Esophagus squamous epithelium (tissue), 4 donors: Measurements from ENCODE around the gene EPB41L2.

ENCODE experiments used
- POLR2A ChIP-seq, 4 donors: fragments of 450-650 bp; IDR thresholded peaks; one replicate each; pipeline ENCODE4 v1.6.1; 2017; ENCODE audit warnings: antibody characterized with exemption in 4 of 4, mild to moderate bottlenecking in 4 of 4, moderate library complexity in 3 of 4
- TF ChIP-seq, protein P1 (sequence below), 6 experiments: fragments of 450-650 bp in 4 of 6; fragments of 200-600 bp in 2 of 6; sonication (generic) in 2 of 6; IDR thresholded peaks; one replicate each; pipeline ENCODE4 v1.5.1; 2016 to 2019; ENCODE audit warnings: antibody characterized with exemption in 6 of 6, mild to moderate bottlenecking in 4 of 6, moderate library complexity in 4 of 6

DNA sequence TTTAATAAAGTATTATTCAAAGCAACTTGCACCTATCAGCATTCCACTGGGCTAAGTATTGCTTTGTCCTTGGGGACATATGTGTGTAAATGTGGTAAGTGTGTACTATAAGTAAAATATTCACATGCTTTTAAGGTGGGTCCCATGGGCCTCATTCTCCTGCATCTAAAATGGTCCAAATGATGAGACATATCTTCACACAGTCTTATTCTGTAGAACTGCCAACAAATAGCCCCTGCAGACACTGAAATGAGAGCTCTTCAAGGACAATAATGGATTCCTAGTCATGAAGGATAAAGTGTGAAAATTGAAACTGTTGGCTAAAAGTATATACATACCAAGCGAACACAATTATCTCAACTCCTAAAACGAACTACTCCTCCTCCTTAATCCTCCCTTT is 154.1 kb downstream of the EPB41L2 start:
- no peak for TF ChIP-seq POLR2A (IDR thresholded peaks at IDR 0.05)
- TF ChIP-seq, protein P1, sequence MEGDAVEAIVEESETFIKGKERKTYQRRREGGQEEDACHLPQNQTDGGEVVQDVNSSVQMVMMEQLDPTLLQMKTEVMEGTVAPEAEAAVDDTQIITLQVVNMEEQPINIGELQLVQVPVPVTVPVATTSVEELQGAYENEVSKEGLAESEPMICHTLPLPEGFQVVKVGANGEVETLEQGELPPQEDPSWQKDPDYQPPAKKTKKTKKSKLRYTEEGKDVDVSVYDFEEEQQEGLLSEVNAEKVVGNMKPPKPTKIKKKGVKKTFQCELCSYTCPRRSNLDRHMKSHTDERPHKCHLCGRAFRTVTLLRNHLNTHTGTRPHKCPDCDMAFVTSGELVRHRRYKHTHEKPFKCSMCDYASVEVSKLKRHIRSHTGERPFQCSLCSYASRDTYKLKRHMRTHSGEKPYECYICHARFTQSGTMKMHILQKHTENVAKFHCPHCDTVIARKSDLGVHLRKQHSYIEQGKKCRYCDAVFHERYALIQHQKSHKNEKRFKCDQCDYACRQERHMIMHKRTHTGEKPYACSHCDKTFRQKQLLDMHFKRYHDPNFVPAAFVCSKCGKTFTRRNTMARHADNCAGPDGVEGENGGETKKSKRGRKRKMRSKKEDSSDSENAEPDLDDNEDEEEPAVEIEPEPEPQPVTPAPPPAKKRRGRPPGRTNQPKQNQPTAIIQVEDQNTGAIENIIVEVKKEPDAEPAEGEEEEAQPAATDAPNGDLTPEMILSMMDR (IDR thresholded peaks at IDR 0.05): no peak
